ENCODE measurements around the gene IZUMO4.

DNA sequence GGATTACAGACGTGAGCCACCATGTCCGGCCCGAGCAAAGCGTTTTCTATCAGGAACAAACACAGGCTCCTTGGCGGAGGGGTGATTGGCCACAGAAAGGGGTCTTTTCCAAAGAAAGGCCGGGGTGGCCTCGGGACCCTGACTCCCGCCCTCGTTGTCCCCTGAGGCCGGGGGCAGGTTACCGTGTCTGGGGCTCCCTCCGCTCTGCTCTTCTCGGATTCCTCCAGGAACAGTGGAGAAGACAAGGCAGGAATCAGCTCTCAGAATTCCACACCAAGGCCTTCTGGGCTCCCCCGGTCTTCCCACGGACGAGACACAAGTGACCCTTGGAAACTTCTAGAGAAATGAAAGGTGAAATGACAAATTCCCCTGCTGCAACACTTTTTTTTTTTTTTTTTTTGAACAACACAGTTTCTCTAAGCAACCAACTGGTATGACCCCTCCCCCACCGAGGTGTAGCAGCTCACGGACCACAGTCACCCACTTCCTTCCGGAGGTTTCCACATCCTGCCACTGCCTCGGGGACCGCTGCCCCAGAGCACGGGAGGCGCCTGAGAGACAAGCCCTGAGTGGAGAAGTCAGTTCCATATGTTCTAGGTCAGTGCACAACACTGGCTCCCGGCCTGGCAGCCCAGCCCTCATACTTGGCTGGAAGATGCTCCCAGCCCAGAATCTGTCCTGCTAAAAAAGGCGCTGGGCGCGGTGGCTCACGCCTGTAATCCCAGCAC is 11.6 kb upstream of the IZUMO4 start:
- TF ChIP-seq, protein P1, sequence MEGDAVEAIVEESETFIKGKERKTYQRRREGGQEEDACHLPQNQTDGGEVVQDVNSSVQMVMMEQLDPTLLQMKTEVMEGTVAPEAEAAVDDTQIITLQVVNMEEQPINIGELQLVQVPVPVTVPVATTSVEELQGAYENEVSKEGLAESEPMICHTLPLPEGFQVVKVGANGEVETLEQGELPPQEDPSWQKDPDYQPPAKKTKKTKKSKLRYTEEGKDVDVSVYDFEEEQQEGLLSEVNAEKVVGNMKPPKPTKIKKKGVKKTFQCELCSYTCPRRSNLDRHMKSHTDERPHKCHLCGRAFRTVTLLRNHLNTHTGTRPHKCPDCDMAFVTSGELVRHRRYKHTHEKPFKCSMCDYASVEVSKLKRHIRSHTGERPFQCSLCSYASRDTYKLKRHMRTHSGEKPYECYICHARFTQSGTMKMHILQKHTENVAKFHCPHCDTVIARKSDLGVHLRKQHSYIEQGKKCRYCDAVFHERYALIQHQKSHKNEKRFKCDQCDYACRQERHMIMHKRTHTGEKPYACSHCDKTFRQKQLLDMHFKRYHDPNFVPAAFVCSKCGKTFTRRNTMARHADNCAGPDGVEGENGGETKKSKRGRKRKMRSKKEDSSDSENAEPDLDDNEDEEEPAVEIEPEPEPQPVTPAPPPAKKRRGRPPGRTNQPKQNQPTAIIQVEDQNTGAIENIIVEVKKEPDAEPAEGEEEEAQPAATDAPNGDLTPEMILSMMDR (IDR thresholded peaks at IDR 0.05), result no peak
- TF ChIP-seq EZH2 (IDR thresholded peaks at IDR 0.05) (no peak), EZH2phosphoT487 (IDR thresholded peaks at IDR 0.05) (no peak)

All from neural progenitor cell (in vitro differentiated cells).